GM04503 (cell line): ENCODE data around the gene MTIF2.
"Not testable (repeated sequence)": the region's sequence is repeated elsewhere in the genome, so short reads cannot be mapped to it uniquely, and the experiment has no call there.

Experiments used
- DNase-seq: peaks from one replicate; pipeline ENCODE4 v3.0.0-alpha.2; 2012; ENCODE audit warnings: low read depth

The MTIF2 gene

GRCh38 chr2:55242617-55243016 lies 26.4 kb downstream of the MTIF2 start:
- DNase-seq: no peak

GRCh38 chr2:55241582-55241981 lies 27.4 kb downstream of the MTIF2 start:
- DNase-seq: not testable (repeated sequence)

- no peak for DNase-seq
These were observed 29.3 kb downstream of the MTIF2 start for GRCh38 chr2:55239656-55240222.

GRCh38 chr2:55236992-55237543 lies 32.0 kb downstream of the MTIF2 start:
- DNase-seq: no peak

GRCh38 chr2:55235724-55236538 lies 33.1 kb downstream of the MTIF2 start:
- DNase-seq: no peak

- no peak for DNase-seq
These were observed 35.4 kb downstream of the MTIF2 start for GRCh38 chr2:55233658-55233940.

GRCh38 chr2:55232863-55233657 lies 36.0 kb downstream of the MTIF2 start:
- DNase-seq: no peak

GRCh38 chr2:55232084-55232862 lies 36.8 kb downstream of the MTIF2 start, which contains the start of the genes CLHC1 and RPS27A:
TSS of gene CLHC1 (minus strand) at chr2:55232293. CDS start at chr2:55222411, 9,882 bp downstream.
TSS of gene RPS27A (plus strand) at chr2:55232688. CDS start at chr2:55232825, 137 bp downstream.
- DNase-seq: peak; percentile 88

GRCh38 chr2:55231546-55232083 lies 37.4 kb downstream of the MTIF2 start:
- DNase-seq: no peak

- DNase-seq: no peak
These were observed 38.5 kb downstream of the MTIF2 start for GRCh38 chr2:55230551-55230950.

- no peak for DNase-seq
These were observed 39.8 kb downstream of the MTIF2 start for GRCh38 chr2:55229221-55229620.

- DNase-seq: no peak
These were observed 40.8 kb downstream of the MTIF2 start for GRCh38 chr2:55228226-55228563.

GRCh38 chr2:55227437-55228225 lies 41.4 kb downstream of the MTIF2 start:
- not testable (repeated sequence) for DNase-seq

GRCh38 chr2:55225481-55226020 lies 43.5 kb downstream of the MTIF2 start:
- DNase-seq: no peak

- DNase-seq: no peak
These were observed 44.2 kb downstream of the MTIF2 start for GRCh38 chr2:55224761-55225261.

- no peak for DNase-seq
These were observed 44.9 kb downstream of the MTIF2 start for GRCh38 chr2:55223958-55224760.

- no peak for DNase-seq
These were observed 55.2 kb downstream of the MTIF2 start for GRCh38 chr2:55213822-55214221.

GRCh38 chr2:55204950-55205349 lies 64.1 kb downstream of the MTIF2 start:
- no peak for DNase-seq

- DNase-seq: no peak
These were observed 64.5 kb downstream of the MTIF2 start for GRCh38 chr2:55204536-55204935.
